Left ventricle myocardium inferior (tissue), 1 donor: Measurements from ENCODE around the gene ABCA7. TPM values are rescaled to one million over a fixed set of nuclear protein-coding genes. Genes with fewer than 3 reads are reported as not detected.

Experiments used
- DNase-seq: peaks from one replicate; pipeline ENCODE4 v3.0.0-alpha.2; 2020
- H3K27ac ChIP-seq: fragments of 200-600 bp; replicated peaks from 2 replicates; pipeline ENCODE4 v1.8.0; 2021
- H3K27me3 ChIP-seq: fragments of 200-600 bp; 2 replicates; pipeline ENCODE4 v1.8.0; 2021; ENCODE audit warnings: low read depth
- H3K36me3 ChIP-seq: fragments of 200-600 bp; 2 replicates; pipeline ENCODE4 v1.8.0; 2021
- H3K4me1 ChIP-seq: fragments of 200-600 bp; 2 replicates; pipeline ENCODE4 v1.8.0; 2021
- H3K4me3 ChIP-seq: fragments of 200-600 bp; 2 replicates; pipeline ENCODE4 v1.8.0; 2021; ENCODE audit warnings: mild to moderate bottlenecking, moderate library complexity
- H3K9me3 ChIP-seq: fragments of 200-600 bp; replicated peaks from 2 replicates; pipeline ENCODE4 v1.8.0; 2021
- CTCF ChIP-seq: fragments of 200-600 bp; IDR thresholded peaks from 2 replicates; pipeline ENCODE4 v1.8.0; 2021; ENCODE audit warnings: antibody characterized with exemption, mild to moderate bottlenecking, borderline replicate concordance
- intact Hi-C: fragments of 100-400 bp; cut with micrococcal nuclease; formaldehyde crosslinking; loops from one replicate; pipeline ENCODE4 v1.11.0; 2022
- total RNA-seq: library from RNA; stranded (reverse); fragmentation: NEBNext Ultra II Directional; extraction: Animal tissue kit (Norgen Biotek cat#: 25700); gene quantifications from one replicate; pipeline ENCODE4 v1.2.1, GENCODE V29; 2021
- donor health status: DM: no; HTN: yes; CAD: no; lungs with severe emphysema.

ABCA7 gene
- total RNA-seq, 1 donor from 2014 or later = 9.3 TPM

GRCh38 chr19:1037621-1038064, 2.3 kb upstream of the ABCA7 start:
- intact Hi-C loops = no loop called here

GRCh38 chr19:1038978-1039645, 795 bp upstream of the ABCA7 start:
- peak overlapping the region; percentile 75 for H3K27ac ChIP-seq
- intact Hi-C loops = no loop called here
- peaks cover 37% of the 10 kb centered on the region for H3K4me1 ChIP-seq
- no peaks in the 10 kb centered on the region for H3K27me3 ChIP-seq
- no peak for DNase-seq
- no peak for TF ChIP-seq CTCF
- H3K36me3 ChIP-seq = peaks cover 24% of the 10 kb centered on the region
- H3K4me3 ChIP-seq = peak overlapping the region; percentile 78
- no peaks in the 10 kb centered on the region for H3K9me3 ChIP-seq

More at GRCh38 chr19:1037621-1038064, 2.3 kb upstream of the ABCA7 start:
- no peaks in the 10 kb centered on the region for H3K27me3 ChIP-seq
- no peak overlapping the region for H3K4me3 ChIP-seq
- H3K36me3 ChIP-seq = peaks cover 32% of the 10 kb centered on the region
- H3K9me3 ChIP-seq = no peaks in the 10 kb centered on the region
- no peak for DNase-seq
- peak overlapping the region; percentile 54 for H3K27ac ChIP-seq
- H3K4me1 ChIP-seq = peaks cover 37% of the 10 kb centered on the region
- no peak for TF ChIP-seq CTCF

- H3K27ac ChIP-seq = peak overlapping the region; percentile 75
- peak; percentile 92 for DNase-seq
- no peaks in the 10 kb centered on the region for H3K27me3 ChIP-seq
- H3K9me3 ChIP-seq = no peaks in the 10 kb centered on the region
- peaks cover 23% of the 10 kb centered on the region for H3K36me3 ChIP-seq
- peak overlapping the region; percentile 78 for H3K4me3 ChIP-seq
- intact Hi-C loops = no loop called here
- H3K4me1 ChIP-seq = peaks cover 37% of the 10 kb centered on the region
- TF ChIP-seq CTCF = no peak
Observed at GRCh38 chr19:1040476-1041271, 767 bp downstream of the ABCA7 start.

- DNase-seq = no peak
- no peak overlapping the region for H3K27ac ChIP-seq
- no peak for TF ChIP-seq CTCF
- intact Hi-C loops = no loop called here
- H3K4me3 ChIP-seq = peak overlapping the region; percentile 78
- peaks cover 37% of the 10 kb centered on the region for H3K4me1 ChIP-seq
- no peaks in the 10 kb centered on the region for H3K27me3 ChIP-seq
- no peaks in the 10 kb centered on the region for H3K9me3 ChIP-seq
- peaks cover 17% of the 10 kb centered on the region for H3K36me3 ChIP-seq
Observed at GRCh38 chr19:1041272-1041834, 1.4 kb downstream of the ABCA7 start.

GRCh38 chr19:1041835-1042685, 2.2 kb downstream of the ABCA7 start:
- Histone ChIP-seq H3K27me3 (no peaks in the 10 kb centered on the region), H3K27ac (no peak overlapping the region), H3K36me3 (peaks cover 10% of the 10 kb centered on the region), H3K4me1 (peaks cover 37% of the 10 kb centered on the region), H3K4me3 (peak overlapping the region; percentile 78), H3K9me3 (no peaks in the 10 kb centered on the region)
- intact Hi-C loops = no loop called here
- no peak for DNase-seq
- TF ChIP-seq CTCF = no peak
